ENCODE results near the gene DYNC1LI2.

Gene DYNC1LI2

DNA sequence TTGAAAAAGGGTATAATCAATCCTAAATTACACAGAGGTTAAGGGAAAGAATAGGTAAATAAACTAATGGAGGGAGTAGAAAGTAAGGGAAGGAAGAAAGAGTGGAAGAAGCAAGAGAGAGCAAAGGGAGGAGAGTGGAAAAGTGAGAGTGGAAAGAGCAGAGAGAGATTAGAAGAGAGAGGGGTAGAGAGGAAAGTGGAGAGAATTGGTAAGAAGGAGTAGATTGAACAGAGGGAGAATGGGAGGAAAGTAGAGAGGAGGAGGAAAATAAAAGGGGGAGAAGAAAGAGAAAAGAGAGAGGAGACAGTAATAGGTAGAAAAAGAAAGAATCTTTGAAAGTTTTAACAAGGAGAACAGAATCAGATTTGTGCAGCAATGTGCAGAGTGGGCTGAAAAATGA lies 25.0 kb upstream of the DYNC1LI2 start:
- no peak for DNase-seq (ENCODE audit: low read depth)
- TF ChIP-seq, protein P1, sequence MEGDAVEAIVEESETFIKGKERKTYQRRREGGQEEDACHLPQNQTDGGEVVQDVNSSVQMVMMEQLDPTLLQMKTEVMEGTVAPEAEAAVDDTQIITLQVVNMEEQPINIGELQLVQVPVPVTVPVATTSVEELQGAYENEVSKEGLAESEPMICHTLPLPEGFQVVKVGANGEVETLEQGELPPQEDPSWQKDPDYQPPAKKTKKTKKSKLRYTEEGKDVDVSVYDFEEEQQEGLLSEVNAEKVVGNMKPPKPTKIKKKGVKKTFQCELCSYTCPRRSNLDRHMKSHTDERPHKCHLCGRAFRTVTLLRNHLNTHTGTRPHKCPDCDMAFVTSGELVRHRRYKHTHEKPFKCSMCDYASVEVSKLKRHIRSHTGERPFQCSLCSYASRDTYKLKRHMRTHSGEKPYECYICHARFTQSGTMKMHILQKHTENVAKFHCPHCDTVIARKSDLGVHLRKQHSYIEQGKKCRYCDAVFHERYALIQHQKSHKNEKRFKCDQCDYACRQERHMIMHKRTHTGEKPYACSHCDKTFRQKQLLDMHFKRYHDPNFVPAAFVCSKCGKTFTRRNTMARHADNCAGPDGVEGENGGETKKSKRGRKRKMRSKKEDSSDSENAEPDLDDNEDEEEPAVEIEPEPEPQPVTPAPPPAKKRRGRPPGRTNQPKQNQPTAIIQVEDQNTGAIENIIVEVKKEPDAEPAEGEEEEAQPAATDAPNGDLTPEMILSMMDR (IDR thresholded peaks at IDR 0.05; ENCODE audit: insufficient read depth, low read depth, low read length, missing control alignments), result no peak
- no peak overlapping the region for H3K4me3 ChIP-seq (ENCODE audit: low read depth, low read length)

DNA sequence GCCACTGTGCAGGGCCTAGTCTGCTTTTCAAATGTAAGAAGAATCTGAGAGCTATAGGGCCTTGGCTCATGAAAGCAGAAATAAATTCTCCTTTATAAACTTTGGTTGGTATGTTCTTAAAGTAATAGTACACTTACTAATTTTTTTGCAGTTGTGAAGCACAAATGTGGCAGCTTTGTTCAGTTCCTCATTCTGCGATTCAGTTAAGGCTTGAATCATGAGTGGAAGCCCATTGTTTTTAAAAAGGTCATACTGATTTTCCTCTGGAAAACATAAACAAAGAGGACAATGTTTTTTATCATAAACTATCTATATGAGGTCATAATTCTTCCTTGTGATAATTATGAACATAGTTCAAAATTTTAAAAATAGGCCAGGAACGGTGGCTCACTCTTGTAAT lies 23.6 kb upstream of the DYNC1LI2 start:
- DNase-seq (ENCODE audit: low read depth), result no peak

DNA sequence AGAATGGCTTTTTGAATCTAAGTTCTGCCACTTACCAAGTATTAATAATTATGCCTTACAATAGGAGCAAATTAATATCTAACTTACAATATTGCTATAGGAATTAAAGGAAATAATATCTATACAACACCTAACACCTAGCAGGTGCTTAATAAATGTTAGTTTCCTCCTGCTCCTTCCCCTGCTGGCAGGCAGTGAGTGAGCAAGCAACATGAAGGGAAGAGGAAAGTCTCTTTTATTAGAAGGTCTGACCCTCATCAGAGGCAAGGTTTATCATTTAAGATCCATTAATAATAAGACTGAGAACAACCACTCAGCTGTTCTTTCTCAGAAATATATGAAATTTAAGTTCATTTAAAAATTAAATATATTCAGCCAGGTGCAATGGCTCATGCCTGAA lies 6.7 kb upstream of the DYNC1LI2 start:
- DNase-seq (ENCODE audit: low read depth), result no peak
- TF ChIP-seq, protein P1 (IDR thresholded peaks at IDR 0.05; ENCODE audit: insufficient read depth, low read depth, low read length, missing control alignments), result no peak
- H3K4me3 ChIP-seq (ENCODE audit: low read depth, low read length), result no peak overlapping the region

More for the DNA sequence above, 23.6 kb upstream of the DYNC1LI2 start:
- TF ChIP-seq, protein P1 (IDR thresholded peaks at IDR 0.05; ENCODE audit: insufficient read depth, low read depth, low read length, missing control alignments), result no peak
- no peak overlapping the region for H3K4me3 ChIP-seq (ENCODE audit: low read depth, low read length)

DNA sequence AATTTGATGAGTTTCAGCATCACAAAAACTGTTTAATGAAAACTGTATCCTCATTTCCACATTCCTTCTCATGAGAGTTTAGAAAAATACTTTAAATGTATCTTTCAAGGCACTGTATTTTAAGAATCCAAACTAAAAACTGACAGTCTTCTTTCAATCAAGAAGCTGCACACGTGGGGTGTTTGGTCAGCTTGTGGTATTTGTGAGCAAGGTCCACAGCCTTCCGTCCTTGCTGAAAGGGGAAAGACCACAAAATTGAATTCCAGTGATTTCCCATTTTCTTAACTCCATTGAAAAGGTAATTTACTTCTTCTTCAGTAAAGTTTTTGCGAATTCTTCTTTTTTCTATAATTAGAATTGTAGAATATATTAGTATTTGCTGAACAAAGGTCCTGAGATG lies 3.4 kb upstream of the DYNC1LI2 start:
- no peak overlapping the region for H3K4me3 ChIP-seq (ENCODE audit: low read depth, low read length)
- no peak for DNase-seq (ENCODE audit: low read depth)
- TF ChIP-seq, protein P1 (IDR thresholded peaks at IDR 0.05; ENCODE audit: insufficient read depth, low read depth, low read length, missing control alignments), result no peak

DNA sequence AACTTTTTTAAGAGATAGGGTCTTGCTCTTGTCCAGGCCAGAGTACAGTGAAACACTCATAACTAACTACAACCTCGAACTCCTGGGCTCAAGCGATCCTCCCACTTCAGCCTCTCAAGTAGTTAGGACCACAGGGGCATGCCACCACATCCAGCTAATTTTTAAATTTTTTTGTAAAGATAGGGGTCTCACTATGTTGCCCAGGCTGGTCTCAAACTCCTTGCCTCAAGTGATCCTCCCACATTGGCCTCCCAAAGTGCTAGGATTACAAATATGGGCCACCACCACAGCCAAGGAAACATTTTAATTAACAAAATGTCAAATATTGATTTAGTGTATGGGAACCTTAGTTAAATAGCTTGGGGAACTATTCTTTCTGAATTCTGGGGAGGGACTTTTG lies 2.8 kb upstream of the DYNC1LI2 start:
- DNase-seq (ENCODE audit: low read depth), result no peak
- TF ChIP-seq, protein P1 (IDR thresholded peaks at IDR 0.05; ENCODE audit: insufficient read depth, low read depth, low read length, missing control alignments), result no peak
- no peak overlapping the region for H3K4me3 ChIP-seq (ENCODE audit: low read depth, low read length)

DNA sequence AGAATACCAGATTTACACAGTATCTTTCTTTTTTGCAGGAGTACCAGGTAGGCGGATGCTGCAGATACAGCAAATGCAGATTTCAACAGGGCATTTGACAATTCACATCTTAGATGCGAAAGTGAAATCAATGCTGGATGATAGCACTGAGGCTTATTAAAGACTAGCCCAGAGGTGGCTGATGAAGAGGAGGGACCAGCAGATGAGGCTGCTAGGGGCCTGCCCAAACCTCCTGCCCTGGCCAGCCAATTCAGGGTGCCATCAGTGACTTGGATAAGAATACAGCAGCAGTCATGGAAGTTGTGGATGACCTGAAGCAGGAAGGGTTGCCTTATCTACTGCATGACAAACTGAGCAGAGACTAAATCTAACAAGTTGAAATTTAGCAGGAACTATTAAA lies 1.5 kb upstream of the DYNC1LI2 start:
- no peak for DNase-seq (ENCODE audit: low read depth)
- H3K4me3 ChIP-seq (ENCODE audit: low read depth, low read length), result no peak overlapping the region

DNA sequence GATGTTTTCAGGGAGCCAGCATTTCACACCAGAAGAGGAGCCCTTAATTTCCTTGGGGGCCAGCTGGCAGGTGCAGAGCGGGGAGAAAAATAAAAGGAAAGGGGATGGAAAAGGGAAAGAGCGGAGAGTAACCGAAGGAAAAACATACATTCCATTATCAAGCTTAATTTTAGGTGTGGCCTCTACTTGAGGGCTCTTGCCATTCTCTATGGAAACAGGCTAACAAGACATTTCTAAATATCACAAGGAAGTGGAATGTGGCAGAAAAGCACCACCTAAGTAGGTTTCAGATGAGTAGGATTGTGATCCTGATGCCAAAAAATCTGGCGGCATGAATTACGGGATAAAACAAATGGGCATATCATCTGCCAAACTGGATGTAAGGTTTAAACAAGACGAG lies 970 bp upstream of the DYNC1LI2 start:
- no peak overlapping the region for H3K4me3 ChIP-seq (ENCODE audit: low read depth, low read length)
- TF ChIP-seq, protein P1 (IDR thresholded peaks at IDR 0.05; ENCODE audit: insufficient read depth, low read depth, low read length, missing control alignments), result no peak
- no peak for DNase-seq (ENCODE audit: low read depth)

More for the DNA sequence above, 1.5 kb upstream of the DYNC1LI2 start:
- TF ChIP-seq, protein P1 (IDR thresholded peaks at IDR 0.05; ENCODE audit: insufficient read depth, low read depth, low read length, missing control alignments), result no peak

All from GM12865 (cell line).